K562 (cell line): ENCODE results near the gene DARS2. TPM values are rescaled to one million over a fixed set of nuclear protein-coding genes. Genes with fewer than 3 reads are reported as not detected.

Experiments used
- HDGF ChIP-seq: fragments of 450-650 bp; IDR thresholded peaks from 2 replicates; pipeline ENCODE4 v1.6.1; 2016
- POLR2H ChIP-seq: IDR thresholded peaks from 2 replicates; pipeline ENCODE4 v1.6.1; 2016; ENCODE audit warnings: missing genetic modification characterization, low read depth, mild to moderate bottlenecking, control low read depth, missing compliant biosample characterization, moderate library complexity
- RBM22 ChIP-seq: fragments of 200-400 bp; formaldehyde crosslinking; IDR thresholded peaks from 2 replicates; pipeline ENCODE4 v1.6.1; 2018; ENCODE audit warnings: low read length, low read depth; ENCODE audit not compliant: poor library complexity, severe bottlenecking
- SMAD1 ChIP-seq: fragments of 150-350 bp; IDR thresholded peaks from 2 replicates; pipeline ENCODE4 v1.6.1; 2014; ENCODE audit warnings: low read length, low read depth; ENCODE audit not compliant: partially characterized antibody
- TEAD4 ChIP-seq, 2 experiments: sonication (generic) in 1 of 2; formaldehyde crosslinking in 1 of 2; IDR thresholded peaks; 2 replicates each; pipeline versions ENCODE4 v1.6.1 to v1.8.0; 2012 to 2022; ENCODE audit warnings: borderline replicate concordance in 1 of 2, inconsistent platforms in 1 of 2, low read length in 1 of 2, mild to moderate bottlenecking in 1 of 2, missing genetic modification reagents in 1 of 2
- U2AF1 ChIP-seq: fragments of 200-400 bp; formaldehyde crosslinking; optimal IDR thresholded peaks from 2 replicates; pipeline ENCODE3; 2017; ENCODE audit warnings: mild to moderate bottlenecking, low read depth, low read length, moderate library complexity
- ZNF551 ChIP-seq: fragments of 250-450 bp; sonication (Bioruptor Pico); IDR thresholded peaks from 2 replicates; pipeline ENCODE4 v1.5.0; 2021; ENCODE audit warnings: mild to moderate bottlenecking, moderate library complexity
- ZNF583 ChIP-seq: fragments of 250-450 bp; sonication (Bioruptor Pico); IDR thresholded peaks from 2 replicates; pipeline ENCODE4 v1.4.0; 2020
- polyA plus RNA-seq, 8 experiments: library from polyadenylated mRNA; depleted of rRNA in 4 of 8; stranded (reverse) in 5 of 8; unstranded in 3 of 8; fragments of >200 nt; fragmentation: Nextera tagmentation in 2 of 8; fragmentation: Illumina TruSeq in 1 of 8; extraction: Ambion mirVana in 2 of 8; extraction: Trizol in 1 of 8; gene quantifications; 2 replicates each; pipeline versions ENCODE4 v1.2.1 to v1.2.3, GENCODE V29; 2011 to 2014; ENCODE audit warnings: inconsistent platforms in 1 of 8, missing spikeins in 1 of 8
- total RNA-seq, 7 experiments: library from RNA; depleted of rRNA in 6 of 7; stranded (reverse); fragments of >200 nt in 6 of 7; fragmentation: Illumina TruSeq in 2 of 7; extraction: Trizol in 2 of 7; gene quantifications; 2 replicates each; pipeline versions ENCODE4 v1.2.1 to v1.2.3, GENCODE V29; 2011 to 2021; ENCODE audit warnings: low replicate concordance in 1 of 7
- TF ChIP-seq, protein P1 (sequence below), 2 experiments: fragments of 450-650 bp; IDR thresholded peaks; 2 replicates each; pipeline ENCODE4 v1.6.1; 2018; ENCODE audit warnings: mild to moderate bottlenecking in 2 of 2, low read depth in 1 of 2; ENCODE audit not compliant: partially characterized antibody in 2 of 2
- TF ChIP-seq, protein P2 (sequence below): fragments of 450-650 bp; IDR thresholded peaks from 2 replicates; pipeline ENCODE4 v1.7.0; 2016; ENCODE audit warnings: borderline replicate concordance
- TF ChIP-seq, protein P3 (sequence below): fragments of 250-450 bp; sonication (Bioruptor Pico); IDR thresholded peaks from 2 replicates; pipeline ENCODE4 v1.5.0; 2020; ENCODE audit warnings: mild to moderate bottlenecking

DARS2 gene
- total and polyA plus RNA-seq, 9 of the 15 experiments (the other 6 are each of a cell fraction or from before 2014, with no cell fraction given): 36.4 to 96.7 (median 68.6) TPM

DNA sequence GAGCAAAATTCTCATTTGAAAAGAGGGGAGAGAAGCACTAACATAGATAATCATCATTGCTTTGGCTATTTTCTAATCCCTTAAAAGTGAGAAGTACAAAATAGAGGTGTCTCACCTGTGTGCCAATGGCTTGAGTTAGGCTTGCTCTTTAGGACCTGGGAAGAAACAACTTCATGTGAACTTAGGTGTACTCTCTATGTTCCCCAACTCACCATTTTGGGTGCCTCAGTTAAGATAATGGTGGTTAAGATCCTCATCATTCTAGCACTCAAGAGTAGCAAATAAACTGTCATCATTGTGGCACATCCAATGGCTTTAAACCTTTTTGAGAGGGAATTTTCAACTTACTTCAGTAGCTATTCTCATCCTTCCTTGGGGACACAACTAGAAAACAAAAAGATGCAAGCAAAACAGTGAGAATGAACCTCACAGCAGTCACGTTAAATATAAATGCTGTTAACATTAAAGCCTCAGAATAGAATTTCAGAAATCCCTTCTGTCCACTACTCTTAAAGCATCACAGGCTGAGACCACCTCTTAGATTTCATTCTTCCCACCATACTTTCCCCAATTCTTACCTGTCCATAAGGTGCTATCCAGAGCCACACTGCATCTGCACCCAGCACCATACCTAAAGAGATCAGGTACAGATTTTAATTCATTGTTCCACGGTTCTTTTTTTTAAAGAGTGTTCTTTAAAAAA is 42.1 kb downstream of the DARS2 start (continued):
- TF ChIP-seq, protein P1, sequence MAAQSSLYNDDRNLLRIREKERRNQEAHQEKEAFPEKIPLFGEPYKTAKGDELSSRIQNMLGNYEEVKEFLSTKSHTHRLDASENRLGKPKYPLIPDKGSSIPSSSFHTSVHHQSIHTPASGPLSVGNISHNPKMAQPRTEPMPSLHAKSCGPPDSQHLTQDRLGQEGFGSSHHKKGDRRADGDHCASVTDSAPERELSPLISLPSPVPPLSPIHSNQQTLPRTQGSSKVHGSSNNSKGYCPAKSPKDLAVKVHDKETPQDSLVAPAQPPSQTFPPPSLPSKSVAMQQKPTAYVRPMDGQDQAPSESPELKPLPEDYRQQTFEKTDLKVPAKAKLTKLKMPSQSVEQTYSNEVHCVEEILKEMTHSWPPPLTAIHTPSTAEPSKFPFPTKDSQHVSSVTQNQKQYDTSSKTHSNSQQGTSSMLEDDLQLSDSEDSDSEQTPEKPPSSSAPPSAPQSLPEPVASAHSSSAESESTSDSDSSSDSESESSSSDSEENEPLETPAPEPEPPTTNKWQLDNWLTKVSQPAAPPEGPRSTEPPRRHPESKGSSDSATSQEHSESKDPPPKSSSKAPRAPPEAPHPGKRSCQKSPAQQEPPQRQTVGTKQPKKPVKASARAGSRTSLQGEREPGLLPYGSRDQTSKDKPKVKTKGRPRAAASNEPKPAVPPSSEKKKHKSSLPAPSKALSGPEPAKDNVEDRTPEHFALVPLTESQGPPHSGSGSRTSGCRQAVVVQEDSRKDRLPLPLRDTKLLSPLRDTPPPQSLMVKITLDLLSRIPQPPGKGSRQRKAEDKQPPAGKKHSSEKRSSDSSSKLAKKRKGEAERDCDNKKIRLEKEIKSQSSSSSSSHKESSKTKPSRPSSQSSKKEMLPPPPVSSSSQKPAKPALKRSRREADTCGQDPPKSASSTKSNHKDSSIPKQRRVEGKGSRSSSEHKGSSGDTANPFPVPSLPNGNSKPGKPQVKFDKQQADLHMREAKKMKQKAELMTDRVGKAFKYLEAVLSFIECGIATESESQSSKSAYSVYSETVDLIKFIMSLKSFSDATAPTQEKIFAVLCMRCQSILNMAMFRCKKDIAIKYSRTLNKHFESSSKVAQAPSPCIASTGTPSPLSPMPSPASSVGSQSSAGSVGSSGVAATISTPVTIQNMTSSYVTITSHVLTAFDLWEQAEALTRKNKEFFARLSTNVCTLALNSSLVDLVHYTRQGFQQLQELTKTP (IDR thresholded peaks at IDR 0.05; ENCODE audit: low read depth in 1 of 2, partially characterized antibody in 2 of 2): no peak
- TF ChIP-seq, protein P2, sequence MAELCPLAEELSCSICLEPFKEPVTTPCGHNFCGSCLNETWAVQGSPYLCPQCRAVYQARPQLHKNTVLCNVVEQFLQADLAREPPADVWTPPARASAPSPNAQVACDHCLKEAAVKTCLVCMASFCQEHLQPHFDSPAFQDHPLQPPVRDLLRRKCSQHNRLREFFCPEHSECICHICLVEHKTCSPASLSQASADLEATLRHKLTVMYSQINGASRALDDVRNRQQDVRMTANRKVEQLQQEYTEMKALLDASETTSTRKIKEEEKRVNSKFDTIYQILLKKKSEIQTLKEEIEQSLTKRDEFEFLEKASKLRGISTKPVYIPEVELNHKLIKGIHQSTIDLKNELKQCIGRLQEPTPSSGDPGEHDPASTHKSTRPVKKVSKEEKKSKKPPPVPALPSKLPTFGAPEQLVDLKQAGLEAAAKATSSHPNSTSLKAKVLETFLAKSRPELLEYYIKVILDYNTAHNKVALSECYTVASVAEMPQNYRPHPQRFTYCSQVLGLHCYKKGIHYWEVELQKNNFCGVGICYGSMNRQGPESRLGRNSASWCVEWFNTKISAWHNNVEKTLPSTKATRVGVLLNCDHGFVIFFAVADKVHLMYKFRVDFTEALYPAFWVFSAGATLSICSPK: peak; percentile 27; the same call in 1 of the 2 replicates
- peak; percentile 80 for TF ChIP-seq U2AF1
- no peak for TF ChIP-seq ZNF583 (CRISPR knock-in tag)
- TF ChIP-seq RBM22: peak; percentile 23
- TF ChIP-seq HDGF: 0 out of 2 replicates have a peak, but pooled peaks have one; percentile 59
- peak; percentile 24; the same call in 1 of the 2 replicates for TF ChIP-seq TEAD4 (IDR thresholded peaks at IDR 0.05; ENCODE audit: low read length)
- no peak for TF ChIP-seq TEAD4 (CRISPR knock-in tag; IDR thresholded peaks at IDR 0.05; ENCODE audit: borderline replicate concordance)
- peak; percentile 45 for TF ChIP-seq SMAD1
- TF ChIP-seq, protein P3, sequence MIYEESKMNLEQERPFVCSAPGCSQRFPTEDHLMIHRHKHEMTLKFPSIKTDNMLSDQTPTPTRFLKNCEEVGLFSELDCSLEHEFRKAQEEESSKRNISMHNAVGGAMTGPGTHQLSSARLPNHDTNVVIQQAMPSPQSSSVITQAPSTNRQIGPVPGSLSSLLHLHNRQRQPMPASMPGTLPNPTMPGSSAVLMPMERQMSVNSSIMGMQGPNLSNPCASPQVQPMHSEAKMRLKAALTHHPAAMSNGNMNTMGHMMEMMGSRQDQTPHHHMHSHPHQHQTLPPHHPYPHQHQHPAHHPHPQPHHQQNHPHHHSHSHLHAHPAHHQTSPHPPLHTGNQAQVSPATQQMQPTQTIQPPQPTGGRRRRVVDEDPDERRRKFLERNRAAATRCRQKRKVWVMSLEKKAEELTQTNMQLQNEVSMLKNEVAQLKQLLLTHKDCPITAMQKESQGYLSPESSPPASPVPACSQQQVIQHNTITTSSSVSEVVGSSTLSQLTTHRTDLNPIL (CRISPR knock-in tag): peak; percentile 61; the same call in 1 of the 2 replicates
- 0 out of 2 replicates have a peak, but pooled peaks have one; percentile 31 for TF ChIP-seq ZNF551 (CRISPR knock-in tag)
- peak; percentile 32; the same call in 1 of the 2 replicates for TF ChIP-seq POLR2H (tag)
- TF ChIP-seq, all 486 proteins: peak for 17
